Karpas-422 (cell line): Measurements from ENCODE around the gene KARS1. TPM values are rescaled to one million over a fixed set of nuclear protein-coding genes. Genes with fewer than 3 reads are reported as not detected.
"Not testable (repeated sequence)": the region's sequence is repeated elsewhere in the genome, so short reads cannot be mapped to it uniquely, and the experiment has no call there.

Experiments
- DNase-seq: peaks from one replicate; pipeline ENCODE4 v3.0.0-alpha.2; 2015
- H2AFZ ChIP-seq: fragments of 200-600 bp; sonication (generic); 2 replicates; pipeline ENCODE4 v1.6.1; 2014; ENCODE audit warnings: antibody characterized with exemption, low read length, mixed read lengths
- H3K27ac ChIP-seq: fragments of 200-600 bp; sonication (generic); 2 replicates; pipeline ENCODE4 v1.5.1; 2014; ENCODE audit warnings: mild to moderate bottlenecking, low read length, moderate library complexity
- H3K27me3 ChIP-seq: fragments of 200-600 bp; sonication (generic); 2 replicates; pipeline ENCODE4 v1.6.1; 2014; ENCODE audit warnings: low read length, mixed read lengths
- H3K36me3 ChIP-seq: fragments of 200-600 bp; sonication (generic); 2 replicates; pipeline ENCODE4 v1.6.1; 2014; ENCODE audit warnings: low read length, mixed read lengths; ENCODE audit not compliant: insufficient read depth
- H3K4me1 ChIP-seq: fragments of 200-600 bp; sonication (generic); 2 replicates; pipeline ENCODE4 v1.6.1; 2014; ENCODE audit warnings: mild to moderate bottlenecking, low read length, mixed read lengths
- H3K4me2 ChIP-seq: fragments of 200-600 bp; sonication (generic); 2 replicates; pipeline ENCODE4 v1.6.1; 2014; ENCODE audit warnings: low read length, low read depth, mild to moderate bottlenecking; ENCODE audit not compliant: poor library complexity, severe bottlenecking
- H3K4me3 ChIP-seq: fragments of 200-600 bp; sonication (generic); 2 replicates; pipeline ENCODE4 v1.5.1; 2014; ENCODE audit warnings: mild to moderate bottlenecking, antibody characterized with exemption, low read length, mixed read lengths
- H3K79me2 ChIP-seq: fragments of 200-600 bp; sonication (generic); 2 replicates; pipeline ENCODE4 v1.6.1; 2014; ENCODE audit warnings: mild to moderate bottlenecking, low read length, mixed read lengths
- H3K9ac ChIP-seq: fragments of 200-600 bp; sonication (generic); 2 replicates; pipeline ENCODE4 v1.6.0; 2014; ENCODE audit warnings: low read length
- H3K9me2 ChIP-seq: fragments of 200-600 bp; sonication (generic), shearing (Covaris generic); replicated peaks from 2 replicates; pipeline ENCODE4 v1.6.0; 2014; ENCODE audit warnings: mild to moderate bottlenecking, low read length, moderate library complexity; ENCODE audit not compliant: insufficient read depth
- H3K9me3 ChIP-seq: fragments of 300-700, 200-600 bp; sonication (generic); 2 replicates; pipeline ENCODE4 v1.6.1; 2014; ENCODE audit warnings: low read length, mixed read lengths
- H4K20me1 ChIP-seq: fragments of 200-600 bp; sonication (generic); 2 replicates; pipeline ENCODE4 v1.6.1; 2014; ENCODE audit warnings: mild to moderate bottlenecking, antibody characterized with exemption, low read length, low read depth; ENCODE audit not compliant: insufficient read depth
- total RNA-seq: library from RNA; depleted of rRNA; stranded (reverse); fragments of >200 nt; shearing (Covaris generic); gene quantifications from 2 replicates; pipeline ENCODE4 v1.2.3, GENCODE V29; 2014; ENCODE audit warnings: low replicate concordance

The KARS1 gene
- total RNA-seq, 1 experiment from 2014 or later, result 137 TPM

- no peak for DNase-seq
- H3K27ac ChIP-seq, result no peak overlapping the region
- peaks cover 64% of the 10 kb centered on the region for H3K36me3 ChIP-seq
- H3K27me3 ChIP-seq, result no peaks in the 10 kb centered on the region
- no peak overlapping the region for H3K9ac ChIP-seq
- H4K20me1 ChIP-seq, result no peaks in the 10 kb centered on the region
- no peaks in the 10 kb centered on the region for H3K9me2 ChIP-seq
- no peak overlapping the region for H2AFZ ChIP-seq
- H3K4me3 ChIP-seq, result no peak overlapping the region
- 0 out of 2 replicates have a peak, but pooled peaks cover 5% of the 10 kb centered on the region for H3K79me2 ChIP-seq
- no peak overlapping the region for H3K4me2 ChIP-seq
- H3K9me3 ChIP-seq, result no peaks in the 10 kb centered on the region
- H3K4me1 ChIP-seq, result no peaks in the 10 kb centered on the region
These were observed 44.2 kb downstream of the KARS1 start for GRCh38 chr16:75603241-75603640.

GRCh38 chr16:75599452-75600277 lies 47.8 kb downstream of the KARS1 start:
- Histone ChIP-seq H4K20me1 (no peaks in the 10 kb centered on the region), H3K4me2 (no peak overlapping the region), H3K27ac (no peak overlapping the region), H3K79me2 (no peaks in the 10 kb centered on the region), H3K9me3 (no peaks in the 10 kb centered on the region), H3K36me3 (peaks cover 46% of the 10 kb centered on the region), H2AFZ (no peak overlapping the region), H3K9me2 (no peaks in the 10 kb centered on the region), H3K9ac (no peak overlapping the region), H3K4me1 (peaks cover 5% of the 10 kb centered on the region; the same call in 1 of the 2 replicates), H3K4me3 (no peak overlapping the region), H3K27me3 (no peaks in the 10 kb centered on the region)
- DNase-seq, result no peak

- 0 out of 2 replicates have a peak overlapping the region, but pooled peaks have one; percentile 21 for H3K27ac ChIP-seq
- H3K79me2 ChIP-seq, result no peaks in the 10 kb centered on the region
- H3K36me3 ChIP-seq, result peaks cover 5% of the 10 kb centered on the region
- DNase-seq, result no peak
- H3K9me3 ChIP-seq, result no peaks in the 10 kb centered on the region
- peaks cover 7% of the 10 kb centered on the region; the same call in 1 of the 2 replicates for H3K4me1 ChIP-seq
- H2AFZ ChIP-seq, result no peak overlapping the region
- H3K27me3 ChIP-seq, result no peaks in the 10 kb centered on the region
- no peak overlapping the region for H3K4me2 ChIP-seq
- no peak overlapping the region for H3K4me3 ChIP-seq
- H3K9ac ChIP-seq, result no peak overlapping the region
- H3K9me2 ChIP-seq, result no peaks in the 10 kb centered on the region
- no peaks in the 10 kb centered on the region for H4K20me1 ChIP-seq
These were observed 53.3 kb downstream of the KARS1 start for GRCh38 chr16:75593825-75594820.

- H2AFZ ChIP-seq, result no peak overlapping the region
- no peaks in the 10 kb centered on the region for H3K9me2 ChIP-seq
- no peak overlapping the region for H3K9ac ChIP-seq
- H3K79me2 ChIP-seq, result no peaks in the 10 kb centered on the region
- DNase-seq, result no peak
- H3K4me1 ChIP-seq, result peaks cover 7% of the 10 kb centered on the region; the same call in 1 of the 2 replicates
- H3K4me3 ChIP-seq, result no peak overlapping the region
- peaks cover 3% of the 10 kb centered on the region for H3K36me3 ChIP-seq
- no peaks in the 10 kb centered on the region for H4K20me1 ChIP-seq
- H3K27ac ChIP-seq, result no peak overlapping the region
- H3K9me3 ChIP-seq, result no peaks in the 10 kb centered on the region
- H3K27me3 ChIP-seq, result no peaks in the 10 kb centered on the region
- H3K4me2 ChIP-seq, result no peak overlapping the region
These were observed 54.2 kb downstream of the KARS1 start for GRCh38 chr16:75593308-75593707.

- not testable (repeated sequence) for H4K20me1 ChIP-seq, H3K4me3 ChIP-seq, H3K27ac ChIP-seq, H3K9me2 ChIP-seq, H3K9ac ChIP-seq, H3K27me3 ChIP-seq, DNase-seq, H3K36me3 ChIP-seq, H2AFZ ChIP-seq, H3K4me2 ChIP-seq, H3K9me3 ChIP-seq, H3K79me2 ChIP-seq, H3K4me1 ChIP-seq
These were observed 55.5 kb downstream of the KARS1 start for GRCh38 chr16:75591927-75592326.

- Histone ChIP-seq H3K79me2 (no peaks in the 10 kb centered on the region), H3K36me3 (no peaks in the 10 kb centered on the region), H3K4me2 (no peak overlapping the region), H3K27ac (no peak overlapping the region), H3K9ac (no peak overlapping the region), H3K4me3 (no peak overlapping the region), H4K20me1 (no peaks in the 10 kb centered on the region), H3K9me3 (no peaks in the 10 kb centered on the region), H3K4me1 (peaks cover 7% of the 10 kb centered on the region; the same call in 1 of the 2 replicates), H3K9me2 (no peaks in the 10 kb centered on the region), H2AFZ (no peak overlapping the region), H3K27me3 (no peaks in the 10 kb centered on the region)
- no peak for DNase-seq
These were observed 56.3 kb downstream of the KARS1 start for GRCh38 chr16:75590920-75591843.

- no peaks in the 10 kb centered on the region for H3K36me3 ChIP-seq
- no peak overlapping the region for H2AFZ ChIP-seq
- no peaks in the 10 kb centered on the region for H4K20me1 ChIP-seq
- H3K9me3 ChIP-seq, result no peaks in the 10 kb centered on the region
- no peak overlapping the region for H3K9ac ChIP-seq
- no peaks in the 10 kb centered on the region for H3K9me2 ChIP-seq
- H3K4me1 ChIP-seq, result peaks cover 2% of the 10 kb centered on the region
- H3K4me2 ChIP-seq, result no peak overlapping the region
- no peaks in the 10 kb centered on the region for H3K27me3 ChIP-seq
- no peak overlapping the region for H3K27ac ChIP-seq
- no peak for DNase-seq
- H3K4me3 ChIP-seq, result no peak overlapping the region
- H3K79me2 ChIP-seq, result no peaks in the 10 kb centered on the region
These were observed 58.2 kb downstream of the KARS1 start for GRCh38 chr16:75589306-75589705.
